ENCODE data around the gene SEC61B.
A peak's percentile ranks its signal among the peaks of the same experiment; 100 is the strongest.

SEC61B gene

GRCh38 chr9:99221621-99222415, at the start of gene SEC61B, which contains the start of gene ALG2:
TSS of gene SEC61B (plus strand) at chr9:99222282. CDS start at chr9:99222364, 82 bp downstream.
TSS of gene ALG2 (minus strand) at chr9:99221942. CDS start at chr9:99221894, 48 bp downstream.
- DNase-seq, result peak; percentile 97

GRCh38 chr9:99173570-99174504, 48.2 kb upstream of the SEC61B start:
- DNase-seq, result no peak

- DNase-seq, result no peak
Observed at GRCh38 chr9:99176527-99177013, 45.5 kb upstream of the SEC61B start.

- DNase-seq, result no peak
Observed at GRCh38 chr9:99177576-99178366, 44.3 kb upstream of the SEC61B start.

GRCh38 chr9:99178912-99179872, 42.9 kb upstream of the SEC61B start:
- DNase-seq, result no peak

- no peak for DNase-seq
Observed at GRCh38 chr9:99180199-99180598, 41.9 kb upstream of the SEC61B start.

GRCh38 chr9:99180662-99181061, 41.4 kb upstream of the SEC61B start:
- DNase-seq, result no peak

GRCh38 chr9:99181206-99181605, 40.9 kb upstream of the SEC61B start:
- DNase-seq, result no peak

GRCh38 chr9:99181621-99182020, 40.5 kb upstream of the SEC61B start:
- DNase-seq, result peak; percentile 16

- DNase-seq, result no peak
Observed at GRCh38 chr9:99182356-99182755, 39.7 kb upstream of the SEC61B start.

GRCh38 chr9:99183616-99184015, 38.5 kb upstream of the SEC61B start:
- no peak for DNase-seq

- DNase-seq, result no peak
Observed at GRCh38 chr9:99184110-99184474, 38.0 kb upstream of the SEC61B start.

- DNase-seq, result peak; percentile 82
Observed at GRCh38 chr9:99184475-99185347, 37.4 kb upstream of the SEC61B start.

- no peak for DNase-seq
Observed at GRCh38 chr9:99185348-99185632, 36.8 kb upstream of the SEC61B start.

GRCh38 chr9:99185934-99186333, 36.1 kb upstream of the SEC61B start:
- no peak for DNase-seq

GRCh38 chr9:99187311-99187710, 34.8 kb upstream of the SEC61B start:
- no peak for DNase-seq

- no peak for DNase-seq
Observed at GRCh38 chr9:99189186-99189585, 32.9 kb upstream of the SEC61B start.

GRCh38 chr9:99189887-99190596, 32.0 kb upstream of the SEC61B start:
- no peak for DNase-seq

GRCh38 chr9:99190597-99191283, 31.3 kb upstream of the SEC61B start:
- no peak for DNase-seq
